Measurements from ENCODE around the gene HERC4.
"Not testable (repeated sequence)": the region's sequence is repeated elsewhere in the genome, so short reads cannot be mapped to it uniquely, and the experiment has no call there.

The HERC4 gene

GRCh38 chr10:68047122-68047521, 28.0 kb downstream of the HERC4 start:
- no peak for FAIRE-seq

DNA sequence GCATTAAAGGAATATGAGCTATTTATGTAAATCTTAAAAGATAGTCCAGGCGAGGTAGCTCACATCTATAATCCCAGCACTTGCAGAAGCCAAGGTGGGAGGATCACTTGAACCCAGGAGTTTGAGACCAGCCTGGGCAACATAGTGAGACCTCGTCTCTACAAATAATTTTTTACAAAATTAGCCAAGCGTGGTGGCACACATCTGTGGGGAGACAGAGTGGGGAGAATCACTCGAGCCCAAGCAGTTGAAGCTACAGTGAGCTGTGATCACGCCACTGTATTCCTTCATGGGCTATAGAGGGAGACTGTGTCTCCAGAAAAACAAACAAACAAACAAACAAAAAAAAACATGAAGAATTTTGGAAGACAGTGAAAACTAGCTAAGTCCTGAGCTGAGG, 28.4 kb downstream of the HERC4 start:
- FAIRE-seq = no peak

GRCh38 chr10:68043030-68043429, 32.1 kb downstream of the HERC4 start:
- no peak for FAIRE-seq

- FAIRE-seq = no peak
Observed at GRCh38 chr10:68032113-68032512, 43.0 kb downstream of the HERC4 start.

DNA sequence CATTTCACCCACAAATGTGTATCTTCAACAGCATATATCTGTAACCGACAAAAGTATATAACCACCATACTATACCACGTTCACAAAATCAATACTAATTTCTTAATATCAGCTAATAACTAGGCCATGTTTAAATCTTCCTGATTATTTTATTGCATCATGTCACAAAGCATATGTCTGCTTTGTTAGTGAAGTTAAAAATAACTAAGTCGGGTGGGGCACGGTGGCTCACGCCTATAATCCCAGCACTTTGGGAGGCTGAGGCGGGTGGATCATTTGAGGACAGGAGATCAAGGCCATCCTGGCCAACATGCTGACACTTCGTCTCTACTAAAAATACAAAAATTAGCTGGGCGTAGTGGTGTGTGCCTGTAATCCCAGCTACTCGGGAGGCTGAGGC, 47.7 kb downstream of the HERC4 start:
- no peak for FAIRE-seq

DNA sequence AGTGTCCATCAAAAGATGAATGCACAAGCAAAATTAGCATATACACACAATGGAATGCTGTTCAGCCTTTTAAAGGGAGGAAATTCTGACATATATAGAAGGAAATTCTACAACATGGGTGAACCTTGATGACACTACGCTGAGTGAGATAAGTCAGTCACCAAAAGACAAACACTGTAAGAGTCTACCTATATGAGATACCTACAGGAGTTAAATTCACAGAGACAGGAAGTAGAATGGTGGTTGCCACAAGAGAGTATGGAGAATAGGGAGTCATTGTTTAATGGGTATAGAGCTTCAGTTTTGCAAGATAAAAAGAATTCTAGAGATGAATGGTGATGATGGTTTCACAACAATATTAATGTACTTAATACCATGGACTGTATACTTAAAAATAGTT, 51.8 kb downstream of the HERC4 start:
- no peak for FAIRE-seq

GRCh38 chr10:68022324-68022723, 52.8 kb downstream of the HERC4 start:
- FAIRE-seq = not testable (repeated sequence)

- FAIRE-seq = not testable (repeated sequence)
Observed at GRCh38 chr10:68016519-68016918, 58.6 kb downstream of the HERC4 start.

GRCh38 chr10:68010426-68010940, 64.6 kb downstream of the HERC4 start:
- no peak for FAIRE-seq

DNA sequence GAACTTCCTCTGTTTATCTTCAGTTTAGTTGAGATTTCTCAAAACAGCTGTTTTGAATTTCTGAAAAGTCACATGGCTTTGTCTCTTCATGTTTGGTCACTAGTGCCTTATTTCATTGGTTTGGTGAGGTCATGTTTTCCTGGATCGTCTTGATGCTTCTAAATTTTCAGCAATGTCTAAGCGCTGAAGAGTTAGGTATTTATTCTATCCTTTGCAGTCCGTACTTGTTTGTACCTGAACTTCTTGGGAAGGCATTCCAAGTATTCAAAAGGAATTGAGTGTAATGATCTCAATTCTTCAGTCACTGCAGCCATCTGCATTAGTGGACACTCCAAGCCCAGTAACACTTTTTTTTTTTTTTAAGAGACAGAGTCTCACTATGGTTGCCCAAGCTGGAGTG, 67.7 kb downstream of the HERC4 start:
- FAIRE-seq = no peak

- FAIRE-seq = no peak
Observed at GRCh38 chr10:68001539-68001938, 73.5 kb downstream of the HERC4 start.

GRCh38 chr10:68001000-68001399, 74.1 kb downstream of the HERC4 start:
- FAIRE-seq = no peak

GRCh38 chr10:67990093-67990492, 85.0 kb downstream of the HERC4 start:
- no peak for FAIRE-seq

DNA sequence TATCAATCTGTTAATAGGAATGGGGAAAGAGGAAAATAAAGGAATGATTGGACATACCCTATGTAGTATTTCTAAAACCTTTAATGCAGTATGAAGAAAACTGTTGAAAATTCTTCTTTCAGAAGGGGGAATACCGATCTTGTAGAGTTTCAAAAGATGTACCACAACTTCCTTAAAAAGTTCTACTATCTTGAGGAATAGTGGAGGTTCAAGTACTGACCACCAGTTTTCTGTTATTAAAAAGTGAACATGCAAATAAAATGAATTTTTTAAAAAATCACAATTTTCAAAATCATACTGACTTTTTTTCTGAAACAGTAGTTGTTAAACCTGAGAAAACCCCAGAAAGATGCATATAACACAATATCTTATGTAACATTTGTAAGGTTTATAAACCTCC, 86.5 kb downstream of the HERC4 start:
- no peak for FAIRE-seq

DNA sequence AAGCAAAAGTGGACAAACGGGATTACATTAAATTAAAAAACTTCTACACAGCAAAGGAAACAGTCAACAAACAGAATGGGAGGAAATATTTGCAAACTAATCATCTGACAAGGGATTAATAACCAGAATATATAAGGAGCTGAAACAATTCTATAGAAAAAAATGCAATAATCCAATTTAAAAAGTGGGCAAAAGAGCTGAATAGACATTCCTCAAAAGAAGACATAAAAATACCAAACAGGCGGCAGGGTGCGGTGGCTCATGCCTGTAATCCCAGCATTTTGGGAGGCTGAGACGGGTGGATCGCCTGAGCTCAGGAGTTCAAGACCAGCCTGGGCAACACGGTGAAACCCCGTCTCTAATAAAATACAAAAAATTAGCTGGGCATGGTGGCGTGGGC, 92.5 kb downstream of the HERC4 start:
- FAIRE-seq = not testable (repeated sequence)

GRCh38 chr10:67978749-67979148, 96.3 kb downstream of the HERC4 start:
- FAIRE-seq = no peak

DNA sequence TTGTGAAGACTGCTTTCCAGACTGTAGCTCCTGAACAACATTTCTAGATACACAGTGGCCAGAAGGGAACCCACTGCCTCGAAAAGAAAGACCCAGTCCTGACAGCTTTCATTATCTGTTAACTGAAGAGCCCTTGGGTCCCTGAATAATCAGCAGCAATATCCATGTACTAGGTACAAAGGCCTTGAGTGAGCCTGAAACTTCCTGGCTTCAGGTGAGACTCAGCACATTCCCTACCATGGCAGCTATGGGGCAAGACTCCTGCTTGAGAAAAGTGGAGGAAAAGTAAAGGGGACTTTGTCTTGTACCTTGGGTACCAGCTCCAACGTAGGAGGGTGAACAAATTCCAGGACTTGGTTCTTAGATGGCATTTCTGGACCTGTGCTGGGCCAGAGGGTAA, 97.8 kb downstream of the HERC4 start:
- no peak for FAIRE-seq

GRCh38 chr10:67976292-67977245, 98.5 kb downstream of the HERC4 start:
- FAIRE-seq = no peak

GRCh38 chr10:67975871-67976270, 99.2 kb downstream of the HERC4 start:
- FAIRE-seq = no peak

- FAIRE-seq = peak; percentile 71
Observed at GRCh38 chr10:67971311-67971710, 103.8 kb downstream of the HERC4 start.

DNA sequence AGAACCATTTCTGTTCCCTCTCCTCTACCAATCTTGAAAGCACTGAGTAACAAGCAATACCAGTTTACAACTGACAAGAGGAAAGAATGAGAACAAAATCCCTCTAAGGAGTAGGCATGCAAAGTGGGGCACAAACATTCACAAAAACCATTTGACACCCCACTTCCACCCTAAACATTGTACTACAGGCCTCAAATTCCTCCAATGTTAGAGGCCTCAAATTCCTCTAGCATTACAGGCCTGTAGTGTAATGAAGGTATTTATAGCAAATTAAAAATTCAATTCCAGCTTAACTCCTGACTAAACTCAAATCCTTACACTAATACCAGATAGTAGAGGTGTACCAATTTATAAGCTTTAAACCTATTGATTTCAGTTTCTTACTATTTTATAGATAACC, 105.2 kb downstream of the HERC4 start:
- FAIRE-seq = no peak

GRCh38 chr10:67966035-67966434, 109.0 kb downstream of the HERC4 start:
- not testable (repeated sequence) for FAIRE-seq

GRCh38 chr10:67965456-67965855, 109.6 kb downstream of the HERC4 start:
- no peak for FAIRE-seq

- FAIRE-seq = no peak
Observed at GRCh38 chr10:67959839-67960476, 115.1 kb downstream of the HERC4 start.

All from endometrium (tissue), 2 donors.